Activated CD8-positive, alpha-beta memory T cell treated with anti-CD3 and anti-CD28 coated beads, Interleukin-2, amount 10 ng/mL, durations not matched to agents 7 days and 5 days (primary cell): ENCODE data around the gene FUT2. TPM values are rescaled to one million over a fixed set of nuclear protein-coding genes. Genes with fewer than 3 reads are reported as not detected.

ENCODE experiments used
- ATAC-seq: fragments of 150-1000 bp; cut with Tn5 transposase; one replicate; pipeline ENCODE4 v1.10.0; 2021; ENCODE audit warnings: moderate library complexity
- CTCF ChIA-PET: fragments of 350-600 bp; sonication (Branson Sonifier 250); formaldehyde crosslinking; loops from one replicate; lab custom pipeline; 2021; ENCODE audit warnings: antibody characterized with exemption; lab: Charles Lee
- DNase-seq: peaks from one replicate; pipeline ENCODE4 v3.0.0-alpha.2; 2020
- H3K27ac Mint-ChIP-seq: one replicate; pipeline ENCODE4 v1.8.0; 2021; ENCODE audit warnings: mild to moderate bottlenecking, mixed read lengths
- H3K27me3 Mint-ChIP-seq: one replicate; pipeline ENCODE4 v1.8.0; 2021; ENCODE audit warnings: mixed read lengths
- H3K36me3 Mint-ChIP-seq: one replicate; pipeline ENCODE4 v1.8.0; 2021; ENCODE audit warnings: mild to moderate bottlenecking, mixed read lengths
- H3K4me1 Mint-ChIP-seq: one replicate; pipeline ENCODE4 v1.8.0; 2021; ENCODE audit warnings: mixed read lengths
- H3K4me3 Mint-ChIP-seq: one replicate; pipeline ENCODE4 v1.8.0; 2021; ENCODE audit warnings: mild to moderate bottlenecking, moderate library complexity, mixed read lengths
- H3K9me3 Mint-ChIP-seq: one replicate; pipeline ENCODE4 v1.8.0; 2022; ENCODE audit warnings: low read depth, mixed read lengths
- total RNA-seq, 2 experiments: library from RNA; stranded (reverse); gene quantifications; one replicate each; pipeline ENCODE4 v1.2.3, GENCODE V29; 2021

FUT2 gene
- total RNA-seq, 2 experiments from 2014 or later, result not detected

DNA sequence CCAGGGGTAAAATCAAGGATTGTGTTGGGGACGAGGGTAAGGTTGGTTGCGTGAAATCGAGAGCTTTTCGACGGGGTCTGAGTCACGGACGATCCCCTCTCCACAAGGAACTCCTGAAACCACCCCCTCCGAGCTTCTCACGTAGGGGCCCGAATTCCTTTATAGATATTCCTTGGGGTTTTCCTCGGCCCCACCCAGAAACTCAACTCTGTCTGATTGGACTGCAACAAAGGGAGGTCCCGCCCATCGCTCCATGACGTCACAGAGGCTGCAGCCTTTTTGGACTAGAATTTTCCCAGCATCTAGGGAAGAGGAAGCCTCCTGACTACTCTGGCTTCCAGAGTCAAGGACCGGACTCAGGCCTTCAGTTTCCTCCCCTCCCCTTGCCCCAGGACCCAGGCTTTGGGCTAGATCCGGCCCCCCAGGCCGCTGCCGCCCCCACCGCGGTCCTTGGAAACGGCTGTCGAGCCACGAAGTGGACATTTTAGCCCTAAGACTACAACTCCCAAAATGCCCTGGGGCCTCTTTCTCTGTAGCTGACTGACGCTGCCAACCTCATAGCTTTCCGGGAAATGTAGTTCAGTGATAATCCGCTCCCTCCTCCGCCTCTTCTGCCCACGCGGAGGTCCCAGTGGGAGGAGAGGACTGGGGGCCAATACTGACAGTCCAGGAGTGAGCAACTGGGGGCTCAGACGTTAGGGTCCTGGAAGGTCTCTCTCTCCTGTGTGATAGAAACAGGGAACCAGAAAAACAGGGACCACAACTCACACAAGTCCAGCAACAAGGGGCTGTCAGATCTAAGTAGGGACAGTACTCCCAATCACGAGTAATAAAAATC lies 51.2 kb downstream of the FUT2 start, which contains the start of gene IZUMO1:
Gene IZUMO1, minus strand, starts transcription at position 172 of the 838 bp plus-strand sequence. CDS start 1,050 bp downstream, outside the sequence.
- H3K4me3 Mint-ChIP-seq, result peak within 1 kb of the TSS; percentile 22
- H3K9me3 Mint-ChIP-seq, result no peaks in the 10 kb centered on the region
- ATAC-seq (peak; percentile 79), DNase-seq (peak; percentile 72)
- H3K27me3 Mint-ChIP-seq, result peaks cover 19% of the 10 kb centered on the region
- H3K4me1 Mint-ChIP-seq, result peaks cover 9% of the 10 kb centered on the region
- no peak within 1 kb of the TSS for H3K27ac Mint-ChIP-seq
- no peaks in the 10 kb centered on the region for H3K36me3 Mint-ChIP-seq
- CTCF ChIA-PET, result interaction anchor here (1.0 to 1.2 kb wide), 3 partner anchors 8 to 96 kb away, joined by 3 to 6 read pairs (median 3); no protein-coding TSS in a partner anchor

DNA sequence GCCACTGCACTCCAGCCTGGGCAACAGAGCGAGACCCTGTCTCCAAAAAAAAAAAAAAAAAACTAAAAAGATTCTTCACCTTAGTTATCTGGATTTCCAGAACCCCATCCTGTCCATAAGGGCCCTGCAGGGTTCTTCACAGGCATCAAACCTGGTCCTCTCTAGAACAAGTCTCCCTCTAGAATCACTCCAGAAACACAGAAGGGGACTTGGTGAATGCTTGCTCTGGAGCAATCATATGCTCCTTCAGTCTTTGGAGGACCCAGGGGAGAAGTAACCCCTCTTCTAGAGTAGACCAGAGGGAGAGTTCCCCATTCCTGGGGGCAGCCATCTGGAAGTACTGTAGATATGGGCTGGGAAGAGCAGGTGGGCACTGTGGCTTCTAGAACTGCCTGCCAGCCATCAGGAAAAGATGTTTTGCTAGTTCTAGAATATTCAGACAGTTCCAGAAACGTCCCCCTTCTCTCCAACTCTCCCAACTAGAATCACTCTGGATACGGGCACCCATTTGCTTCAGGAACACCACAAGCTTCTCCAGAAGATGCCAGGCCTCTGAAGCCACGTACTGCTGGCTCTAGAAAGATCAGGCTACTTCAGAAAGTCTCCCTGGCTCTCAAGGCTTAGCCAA lies 53.9 kb downstream of the FUT2 start:
- H3K4me1 Mint-ChIP-seq, result peaks cover 18% of the 10 kb centered on the region
- peaks cover 38% of the 10 kb centered on the region for H3K27me3 Mint-ChIP-seq
- CTCF ChIA-PET, result interaction anchor here (1.6 kb wide), 1 partner anchor 11 kb away, joined by 6 read pairs; no protein-coding TSS in a partner anchor
- H3K4me3 Mint-ChIP-seq, result no peak overlapping the region
- H3K36me3 Mint-ChIP-seq, result no peaks in the 10 kb centered on the region
- no peak for DNase-seq
- ATAC-seq, result no peak
- H3K9me3 Mint-ChIP-seq, result no peaks in the 10 kb centered on the region
- no peak overlapping the region for H3K27ac Mint-ChIP-seq

DNA sequence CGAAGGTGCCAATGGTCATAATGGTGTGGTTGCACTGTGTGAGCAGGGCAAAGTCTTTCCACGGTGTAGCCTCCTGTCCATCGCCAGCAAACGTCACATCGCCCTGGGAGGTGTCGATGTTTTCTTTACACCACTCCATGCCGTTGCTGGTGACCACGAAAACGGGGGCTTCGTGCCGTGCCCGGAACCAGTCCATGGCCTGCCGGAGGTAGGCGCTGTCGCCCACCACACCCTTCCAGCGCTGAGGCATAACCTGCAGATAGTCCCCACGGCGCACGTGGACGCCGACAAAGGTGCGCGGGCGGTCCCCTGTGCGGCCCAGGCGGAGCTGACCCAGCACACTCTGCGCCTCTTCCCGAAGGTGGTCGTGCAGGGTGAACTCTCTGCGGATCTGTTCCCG lies 54.6 kb downstream of the FUT2 start:
- DNase-seq, result no peak
- peaks cover 41% of the 10 kb centered on the region for H3K27me3 Mint-ChIP-seq
- no peak overlapping the region for H3K27ac Mint-ChIP-seq
- peaks cover 18% of the 10 kb centered on the region for H3K4me1 Mint-ChIP-seq
- no peaks in the 10 kb centered on the region for H3K9me3 Mint-ChIP-seq
- no peaks in the 10 kb centered on the region for H3K36me3 Mint-ChIP-seq
- ATAC-seq, result no peak
- no peak overlapping the region for H3K4me3 Mint-ChIP-seq
- CTCF ChIA-PET, result no interaction called here

DNA sequence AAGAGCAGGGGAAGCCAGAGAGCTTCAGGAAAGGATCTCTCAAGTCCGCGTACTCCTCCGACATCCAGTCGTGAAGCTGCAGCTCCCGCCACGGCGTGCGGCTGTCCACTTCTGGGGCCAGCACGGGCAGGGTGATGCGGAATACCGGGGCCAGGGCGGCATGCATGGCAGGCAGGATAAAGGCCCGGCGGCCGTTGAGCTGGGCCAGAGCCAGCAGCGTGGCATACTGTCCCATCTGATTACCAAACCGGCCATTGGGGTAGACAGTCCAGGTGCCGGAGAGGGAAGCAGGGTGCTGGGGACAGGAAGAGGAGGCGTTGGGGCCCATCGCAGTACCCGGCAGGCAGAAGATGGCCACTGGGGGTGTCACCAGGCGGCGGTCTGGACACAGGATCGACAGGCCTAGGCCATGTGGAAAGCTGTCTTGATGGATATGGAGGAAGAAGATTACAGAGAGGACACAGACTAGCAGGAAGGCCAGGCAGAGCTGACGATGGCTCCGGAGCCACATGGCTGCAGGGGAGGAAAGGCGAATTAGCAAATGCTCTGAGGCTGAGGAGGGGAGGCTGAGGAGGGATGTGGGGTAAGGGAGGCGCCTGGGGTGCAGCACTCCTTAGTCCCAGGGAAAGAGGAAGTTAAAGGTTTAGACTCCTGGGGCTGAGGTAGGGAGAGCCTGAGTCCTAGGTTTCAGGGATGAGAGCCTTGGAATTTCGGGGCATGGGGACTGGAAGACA lies 55.2 kb downstream of the FUT2 start:
- H3K4me3 Mint-ChIP-seq, result no peak overlapping the region
- no peaks in the 10 kb centered on the region for H3K9me3 Mint-ChIP-seq
- no peak for ATAC-seq
- peaks cover 40% of the 10 kb centered on the region for H3K27me3 Mint-ChIP-seq
- H3K36me3 Mint-ChIP-seq, result no peaks in the 10 kb centered on the region
- CTCF ChIA-PET, result interaction anchor here (1.2 kb wide), 1 partner anchor 37 kb away, joined by 4 read pairs; no protein-coding TSS in a partner anchor
- H3K27ac Mint-ChIP-seq, result no peak overlapping the region
- H3K4me1 Mint-ChIP-seq, result peaks cover 18% of the 10 kb centered on the region
- DNase-seq, result no peak

DNA sequence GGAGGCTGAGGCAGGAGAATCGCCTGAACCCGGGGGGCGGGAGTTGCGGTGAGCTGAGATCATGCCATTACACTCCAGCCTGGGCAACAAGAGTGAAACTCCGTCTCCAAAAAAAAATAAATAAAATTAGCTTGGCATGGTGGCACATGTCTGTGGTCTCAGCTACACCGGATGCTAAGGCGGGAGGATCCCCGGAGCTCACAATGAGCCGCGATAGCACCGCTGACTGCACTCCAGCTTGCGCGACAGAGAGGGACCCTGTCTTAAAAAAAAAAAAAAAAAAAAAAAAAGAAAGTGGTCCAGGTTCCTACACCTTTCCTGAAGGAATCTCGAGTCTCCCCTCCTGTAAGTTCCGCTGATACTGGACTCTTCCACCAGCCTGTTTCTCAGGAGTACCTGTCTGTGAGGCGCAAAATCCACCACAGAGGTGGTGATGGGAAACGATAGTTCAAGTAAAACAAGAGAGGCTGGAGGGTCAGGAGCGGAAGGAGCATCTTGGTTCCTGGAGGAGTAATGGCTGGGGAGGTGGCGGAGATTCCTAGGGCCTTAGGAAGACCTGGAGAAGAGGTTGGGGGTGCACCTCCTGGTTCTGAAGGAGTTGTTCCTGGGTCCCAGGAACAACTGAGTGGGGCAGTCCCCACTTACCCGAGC lies 56.2 kb downstream of the FUT2 start:
- peaks cover 15% of the 10 kb centered on the region for H3K4me1 Mint-ChIP-seq
- CTCF ChIA-PET, result interaction anchor here (0.6 to 1.2 kb wide), 2 partner anchors 9 to 36 kb away, joined by 4 to 6 read pairs; no protein-coding TSS in a partner anchor

DNA sequence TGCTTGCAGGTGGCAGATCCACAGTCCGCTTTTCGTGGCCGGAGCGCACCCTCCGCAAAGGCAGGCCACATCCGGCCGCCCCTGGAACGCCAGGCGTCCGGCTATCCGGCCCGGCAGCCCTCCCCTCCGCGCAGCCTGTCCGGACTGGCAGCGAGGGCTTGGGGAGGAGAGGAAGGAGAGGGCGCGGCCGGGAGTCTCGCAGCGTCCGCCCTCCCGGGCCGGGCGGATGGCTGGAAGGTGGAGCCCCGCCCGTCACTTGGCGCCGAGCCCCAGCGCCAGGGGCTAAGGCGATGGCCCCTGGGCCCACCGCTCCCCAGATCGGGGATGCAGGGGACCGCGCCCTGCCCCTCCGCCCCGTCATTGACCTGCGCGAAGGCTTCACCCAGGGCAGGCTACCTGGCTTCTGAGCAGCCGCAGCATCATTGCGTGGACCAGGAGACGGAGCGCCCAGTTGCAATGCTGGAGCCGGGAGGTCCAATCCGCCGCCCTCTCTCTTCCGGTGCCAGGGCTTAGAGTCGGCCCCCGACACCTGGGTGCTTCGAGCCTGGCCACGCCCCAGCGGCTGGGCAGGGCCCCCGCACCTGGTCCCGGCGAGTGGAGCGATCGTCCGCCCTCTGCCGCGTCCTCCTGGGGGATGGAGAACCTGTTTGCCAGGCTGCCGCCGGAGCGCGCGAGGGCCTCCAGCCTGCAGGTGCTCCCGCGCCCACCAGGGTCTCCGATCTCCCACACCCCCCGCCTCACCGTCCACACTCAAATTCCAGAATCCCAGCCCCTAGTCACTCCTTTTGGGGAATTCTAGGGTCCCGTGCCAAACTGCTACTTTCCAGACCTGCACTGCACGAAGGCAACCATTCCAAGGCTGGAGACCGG lies 57.0 kb downstream of the FUT2 start, which contains the start of gene FUT1:
Gene FUT1, minus strand, starts transcription at position 146 of the 870 bp plus-strand sequence. CDS start 1,360 bp downstream, outside the sequence.
- H3K27ac Mint-ChIP-seq, result no peak within 1 kb of the TSS
- H3K36me3 Mint-ChIP-seq, result no peaks in the 10 kb centered on the region
- no peaks in the 10 kb centered on the region for H3K9me3 Mint-ChIP-seq

More for the DNA sequence above, 56.2 kb downstream of the FUT2 start:
- H3K36me3 Mint-ChIP-seq, result no peaks in the 10 kb centered on the region
- peak overlapping the region; percentile 45 for H3K4me3 Mint-ChIP-seq
- H3K9me3 Mint-ChIP-seq, result no peaks in the 10 kb centered on the region
- peaks cover 36% of the 10 kb centered on the region for H3K27me3 Mint-ChIP-seq
- H3K27ac Mint-ChIP-seq, result no peak overlapping the region
- ATAC-seq (peak; percentile 13), DNase-seq (no peak)

DNA sequence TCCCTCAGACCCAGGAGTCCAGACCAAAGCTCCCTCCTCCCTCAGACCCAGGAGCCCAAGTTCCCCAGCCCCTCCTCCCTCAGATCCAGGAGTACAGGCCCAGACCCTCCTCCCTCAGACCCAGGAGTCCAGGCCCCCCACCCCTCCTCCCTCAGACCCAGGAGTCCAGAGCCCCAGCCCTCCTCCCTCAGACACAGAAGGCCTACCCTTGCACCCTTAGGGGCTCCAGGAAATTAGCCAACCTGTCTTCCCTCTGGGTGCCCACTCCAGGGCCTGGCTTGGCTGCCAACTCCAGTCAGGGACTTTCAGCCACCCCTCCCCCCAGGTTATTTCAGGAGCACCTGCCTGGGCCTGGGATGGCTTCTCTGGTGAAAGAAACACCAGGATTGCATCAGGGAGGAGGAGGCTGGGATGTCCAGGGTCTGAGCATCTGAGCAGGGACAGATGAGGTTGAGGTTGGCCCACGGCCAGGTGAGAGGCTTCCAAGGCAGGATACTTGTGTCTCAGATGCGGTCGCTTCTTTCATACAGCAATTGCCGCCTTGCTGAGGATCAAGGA lies 59.4 kb downstream of the FUT2 start, which contains the start of gene FGF21:
Gene FGF21, plus strand, starts transcription at position 441 of the 558 bp plus-strand sequence. CDS start 713 bp downstream, outside the sequence.
- Mint-ChIP-seq H3K27me3 (peaks cover 32% of the 10 kb centered on the region), H3K4me3 (no peak within 1 kb of the TSS), H3K4me1 (peaks cover 14% of the 10 kb centered on the region), H3K9me3 (no peaks in the 10 kb centered on the region), H3K36me3 (no peaks in the 10 kb centered on the region), H3K27ac (no peak within 1 kb of the TSS)
- no peak for DNase-seq
- CTCF ChIA-PET, result interaction anchor here (0.9 kb wide), 1 partner anchor 16 kb away, joined by 4 read pairs; no protein-coding TSS in a partner anchor
- no peak for ATAC-seq

More for the DNA sequence above, 57.0 kb downstream of the FUT2 start, which contains the start of gene FUT1:
- Mint-ChIP-seq H3K4me1 (peaks cover 14% of the 10 kb centered on the region), H3K4me3 (peak within 1 kb of the TSS; percentile 45), H3K27me3 (peaks cover 36% of the 10 kb centered on the region)
- DNase-seq, result peak; percentile 52
- CTCF ChIA-PET, result interaction anchor here (0.6 to 1.2 kb wide), 2 partner anchors 10 to 35 kb away, joined by 4 to 6 read pairs; no protein-coding TSS in a partner anchor
- ATAC-seq, result peak; percentile 82

Other genes with a start within 250 kb of the FUT2 start
- 10 to 100 TPM; 37.9 to 58.7 TPM for gene GRWD1, start 250.0 kb upstream of the FUT2 start, total RNA-seq
- 1 to 10 TPM in 1 of 2 experiments, under 1 TPM in 1; 0.85 to 1.5 TPM for gene KCNJ14, start 240.4 kb upstream of the FUT2 start, total RNA-seq
- gene CYTH2, start 226.6 kb upstream of the FUT2 start, total RNA-seq, result 10 to 100 TPM; 42.5 to 47.8 TPM
- gene LMTK3, start 184.1 kb upstream of the FUT2 start, total RNA-seq, result 1 to 10 TPM; 3.5 to 5.3 TPM
- gene SULT2B1, start 143.8 kb upstream of the FUT2 start, total RNA-seq, result not detected
- not detected for gene SPACA4, start 89.2 kb upstream of the FUT2 start, total RNA-seq
- gene FAM83E, start 80.9 kb upstream of the FUT2 start, total RNA-seq, result 1 to 10 TPM; 2.8 to 4.1 TPM
- 1,000 to 10,000 TPM; 1,413 to 1,465 TPM for gene RPL18, start 76.8 kb upstream of the FUT2 start, total RNA-seq
- 10 to 100 TPM; 37.3 to 43.4 TPM for gene SPHK2, start 76.5 kb upstream of the FUT2 start, total RNA-seq
- 10 to 100 TPM; 11.3 to 18.0 TPM for gene DBP, start 58.6 kb upstream of the FUT2 start, total RNA-seq
- gene CA11, start 49.8 kb upstream of the FUT2 start, total RNA-seq, result 1 to 10 TPM; 6.0 to 7.2 TPM
- gene NTN5, start 23.0 kb upstream of the FUT2 start, total RNA-seq, result under 1 TPM; 0.64 to 0.87 TPM
- gene MAMSTR, start 23.8 kb downstream of the FUT2 start, total RNA-seq, result 1 to 10 TPM; 1.0 to 1.1 TPM
- not detected for gene RASIP1, start 44.6 kb downstream of the FUT2 start, total RNA-seq
- gene IZUMO1, start 50.9 kb downstream of the FUT2 start, total RNA-seq, result not detected
- gene FUT1, start 56.7 kb downstream of the FUT2 start, total RNA-seq, result under 1 TPM; 0.06 to 0.09 TPM
- gene FGF21, start 59.6 kb downstream of the FUT2 start, total RNA-seq, result not detected
- gene BCAT2, start 115.1 kb downstream of the FUT2 start, total RNA-seq, result 10 to 100 TPM; 46.7 to 54.6 TPM
- gene HSD17B14, start 140.5 kb downstream of the FUT2 start, total RNA-seq, result under 1 TPM; 0.38 to 0.59 TPM
- gene PLEKHA4, start 172.6 kb downstream of the FUT2 start, total RNA-seq, result 1 to 10 TPM; 2.2 to 5.6 TPM
- gene PPP1R15A, start 176.4 kb downstream of the FUT2 start, total RNA-seq, result 10 to 100 TPM; 32.1 to 89.7 TPM
- gene TULP2, start 202.8 kb downstream of the FUT2 start, total RNA-seq, result under 1 TPM in 1 of 2 experiments, not detected in 1; 0.47 TPM
- gene NUCB1, start 204.3 kb downstream of the FUT2 start, total RNA-seq, result 100 to 1,000 TPM; 185 to 226 TPM
- gene DHDH, start 237.7 kb downstream of the FUT2 start, total RNA-seq, result 1 to 10 TPM in 1 of 2 experiments, under 1 TPM in 1; 0.96 to 1.1 TPM